ENCODE measurements around the gene FCRL4. TPM values are rescaled to one million over a fixed set of nuclear protein-coding genes. Genes with fewer than 3 reads are reported as not detected.

The FCRL4 gene
- not detected for total RNA-seq

- CTCF ChIA-PET, result interaction anchor here (1.1 kb wide), 1 partner anchor 17 kb away, joined by 4 read pairs; no protein-coding TSS in a partner anchor
- POLR2A ChIA-PET, result no interaction called here
- H3K4me1 Mint-ChIP-seq (ENCODE audit: low read depth), result peaks cover 18% of the 10 kb centered on the region
- ATAC-seq (no peak), DNase-seq (no peak)
- no peak within 1 kb of the TSS for H3K27ac Mint-ChIP-seq
- peaks cover 18% of the 10 kb centered on the region for H3K27me3 Mint-ChIP-seq (ENCODE audit: low read depth)
- H3K36me3 Mint-ChIP-seq (ENCODE audit: low read depth), result no peaks in the 10 kb centered on the region
- H3K4me3 Mint-ChIP-seq, result no peak within 1 kb of the TSS
- H3K9me3 Mint-ChIP-seq (ENCODE audit: insufficient read depth), result no peaks in the 10 kb centered on the region
These were observed at the start of gene FCRL4 for GRCh38 chr1:157597959-157598667. Gene FCRL4, minus strand, starts transcription at chr1:157598085. Its CDS starts 141 bp downstream, at chr1:157597944.

- no peak overlapping the region for H3K27ac Mint-ChIP-seq
- no peaks in the 10 kb centered on the region for H3K4me1 Mint-ChIP-seq (ENCODE audit: low read depth)
- no peak for ATAC-seq
- H3K36me3 Mint-ChIP-seq (ENCODE audit: low read depth), result no peaks in the 10 kb centered on the region
- ChIA-PET POLR2A (no interaction called here), CTCF (no interaction called here)
- H3K9me3 Mint-ChIP-seq (ENCODE audit: insufficient read depth), result no peaks in the 10 kb centered on the region
- no peak for DNase-seq
- H3K4me3 Mint-ChIP-seq, result no peak overlapping the region
- peaks cover 7% of the 10 kb centered on the region for H3K27me3 Mint-ChIP-seq (ENCODE audit: low read depth)
These were observed 48.3 kb upstream of the FCRL4 start for GRCh38 chr1:157646144-157646543.

GRCh38 chr1:157641177-157641576 is 43.3 kb upstream of the FCRL4 start:
- DNase-seq (no peak), ATAC-seq (no peak)
- Mint-ChIP-seq H3K4me3 (no peak overlapping the region), H3K27me3 (ENCODE audit: low read depth) (peaks cover 6% of the 10 kb centered on the region), H3K36me3 (ENCODE audit: low read depth) (no peaks in the 10 kb centered on the region), H3K27ac (no peak overlapping the region), H3K9me3 (ENCODE audit: insufficient read depth) (no peaks in the 10 kb centered on the region), H3K4me1 (ENCODE audit: low read depth) (no peaks in the 10 kb centered on the region)
- POLR2A ChIA-PET, result no interaction called here
- CTCF ChIA-PET, result no interaction called here

DNA sequence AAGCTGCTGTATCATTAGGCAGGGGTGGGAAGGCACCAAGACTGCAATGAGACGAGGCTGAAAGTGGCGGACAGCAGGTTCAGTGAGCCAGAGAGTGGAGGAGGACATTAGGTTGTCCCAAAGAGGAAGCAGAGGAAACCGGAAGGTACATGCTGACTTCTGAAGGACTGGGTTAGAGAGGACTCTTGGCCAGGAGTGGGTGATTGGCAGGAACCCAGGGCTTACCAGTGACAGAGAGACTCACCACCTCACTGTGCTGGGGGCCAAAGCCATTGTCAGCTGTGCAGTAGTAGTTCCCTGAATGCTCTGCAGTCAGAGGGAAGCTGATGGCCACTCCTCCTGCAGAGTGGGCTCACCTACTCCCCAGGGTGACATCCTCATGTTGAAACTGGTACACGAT is 41.9 kb upstream of the FCRL4 start:
- POLR2A ChIA-PET, result no interaction called here
- Mint-ChIP-seq H3K27ac (no peak overlapping the region), H3K36me3 (ENCODE audit: low read depth) (no peaks in the 10 kb centered on the region), H3K27me3 (ENCODE audit: low read depth) (peaks cover 3% of the 10 kb centered on the region), H3K4me1 (ENCODE audit: low read depth) (no peaks in the 10 kb centered on the region), H3K4me3 (no peak overlapping the region), H3K9me3 (ENCODE audit: insufficient read depth) (no peaks in the 10 kb centered on the region)
- ATAC-seq (no peak), DNase-seq (no peak)
- CTCF ChIA-PET, result no interaction called here

DNA sequence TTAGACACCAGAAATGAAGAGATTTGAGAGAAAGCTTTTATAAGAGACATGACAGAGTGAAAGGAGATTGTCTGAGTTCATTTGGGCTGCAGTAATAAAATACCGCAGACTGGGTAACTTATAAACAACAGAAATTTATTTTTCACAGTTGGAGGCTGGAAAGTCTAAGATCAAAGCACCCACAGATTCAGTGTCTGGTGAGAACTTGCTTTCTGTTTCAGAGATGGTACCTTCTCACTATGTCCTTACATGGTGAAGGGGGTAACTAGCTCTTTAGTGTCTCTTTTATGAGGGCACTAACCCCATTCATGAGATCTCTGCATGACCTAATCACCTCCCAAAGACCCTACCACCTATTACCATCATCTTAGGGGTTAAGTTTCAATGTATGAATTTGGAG is 30.9 kb upstream of the FCRL4 start:
- peak; percentile 57 for ATAC-seq
- peaks cover 6% of the 10 kb centered on the region for H3K27me3 Mint-ChIP-seq (ENCODE audit: low read depth)
- no peak overlapping the region for H3K4me3 Mint-ChIP-seq
- no peak for DNase-seq
- ChIA-PET CTCF (no interaction called here), POLR2A (no interaction called here)
- no peak overlapping the region for H3K27ac Mint-ChIP-seq
- H3K9me3 Mint-ChIP-seq (ENCODE audit: insufficient read depth), result no peaks in the 10 kb centered on the region
- no peaks in the 10 kb centered on the region for H3K36me3 Mint-ChIP-seq (ENCODE audit: low read depth)
- H3K4me1 Mint-ChIP-seq (ENCODE audit: low read depth), result peaks cover 2% of the 10 kb centered on the region

GRCh38 chr1:157626099-157626498 is 28.2 kb upstream of the FCRL4 start:
- DNase-seq, result peak; percentile 29

DNA sequence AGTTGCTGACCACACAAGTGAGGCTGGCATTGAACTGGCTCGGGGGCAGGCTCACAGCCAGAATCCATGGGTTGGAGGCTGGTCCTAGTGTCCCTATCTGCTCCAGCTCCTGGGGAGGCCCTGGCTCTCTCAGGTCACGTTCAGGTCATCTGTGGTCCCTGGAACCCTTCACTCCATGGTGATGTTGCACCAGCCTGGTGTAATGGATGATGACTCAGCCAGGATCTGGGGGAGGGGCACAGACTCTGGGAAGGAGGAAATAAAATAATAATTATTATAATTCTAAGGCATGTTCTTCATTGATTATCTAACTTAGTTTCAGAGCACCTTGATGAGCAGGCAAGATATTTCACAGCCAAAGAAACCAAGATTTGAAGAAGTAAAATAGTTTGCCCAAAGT is 26.6 kb upstream of the FCRL4 start:
- CTCF ChIA-PET, result interaction anchor here (1.2 kb wide), 1 partner anchor 44 kb away, joined by 4 read pairs; no protein-coding TSS in a partner anchor

More at GRCh38 chr1:157626099-157626498, 28.2 kb upstream of the FCRL4 start:
- no peaks in the 10 kb centered on the region for H3K9me3 Mint-ChIP-seq (ENCODE audit: insufficient read depth)
- ChIA-PET CTCF (no interaction called here), POLR2A (no interaction called here)
- H3K27ac Mint-ChIP-seq, result no peak overlapping the region
- ATAC-seq, result no peak
- H3K36me3 Mint-ChIP-seq (ENCODE audit: low read depth), result no peaks in the 10 kb centered on the region
- H3K4me1 Mint-ChIP-seq (ENCODE audit: low read depth), result peaks cover 2% of the 10 kb centered on the region
- H3K27me3 Mint-ChIP-seq (ENCODE audit: low read depth), result peaks cover 14% of the 10 kb centered on the region
- no peak overlapping the region for H3K4me3 Mint-ChIP-seq

DNA sequence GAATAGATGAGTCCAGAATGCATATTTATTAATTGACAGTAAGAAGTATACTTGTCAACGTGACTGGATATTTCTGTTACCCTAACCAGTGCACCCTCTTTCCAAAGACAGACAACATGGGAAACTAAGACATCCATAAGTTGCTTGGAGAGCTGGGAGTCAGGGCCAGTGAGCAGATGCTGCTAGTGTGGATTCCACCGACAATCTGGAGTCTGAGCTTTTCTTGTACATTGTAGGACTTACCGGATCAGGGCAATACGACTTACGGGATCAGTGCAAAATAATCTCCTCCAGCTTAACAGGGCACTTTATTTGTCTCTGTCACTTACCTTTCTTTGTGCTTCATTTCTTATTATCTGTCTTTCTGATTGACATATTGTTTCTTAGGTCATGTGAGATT is 24.6 kb upstream of the FCRL4 start:
- POLR2A ChIA-PET, result no interaction called here
- Mint-ChIP-seq H3K36me3 (ENCODE audit: low read depth) (no peaks in the 10 kb centered on the region), H3K4me1 (ENCODE audit: low read depth) (no peaks in the 10 kb centered on the region), H3K27me3 (ENCODE audit: low read depth) (peaks cover 15% of the 10 kb centered on the region), H3K9me3 (ENCODE audit: insufficient read depth) (no peaks in the 10 kb centered on the region), H3K4me3 (no peak overlapping the region), H3K27ac (no peak overlapping the region)
- CTCF ChIA-PET, result no interaction called here
- DNase-seq (no peak), ATAC-seq (no peak)

More for the DNA sequence above, 26.6 kb upstream of the FCRL4 start:
- DNase-seq (no peak), ATAC-seq (no peak)
- no peak overlapping the region for H3K4me3 Mint-ChIP-seq
- H3K36me3 Mint-ChIP-seq (ENCODE audit: low read depth), result no peaks in the 10 kb centered on the region
- H3K9me3 Mint-ChIP-seq (ENCODE audit: insufficient read depth), result no peaks in the 10 kb centered on the region
- no peak overlapping the region for H3K27ac Mint-ChIP-seq
- POLR2A ChIA-PET, result no interaction called here
- peaks cover 2% of the 10 kb centered on the region for H3K4me1 Mint-ChIP-seq (ENCODE audit: low read depth)
- H3K27me3 Mint-ChIP-seq (ENCODE audit: low read depth), result peaks cover 10% of the 10 kb centered on the region

GRCh38 chr1:157618190-157618589 is 20.3 kb upstream of the FCRL4 start:
- POLR2A ChIA-PET, result no interaction called here
- Mint-ChIP-seq H3K36me3 (ENCODE audit: low read depth) (no peaks in the 10 kb centered on the region), H3K4me1 (ENCODE audit: low read depth) (no peaks in the 10 kb centered on the region), H3K4me3 (no peak overlapping the region), H3K27ac (no peak overlapping the region), H3K27me3 (ENCODE audit: low read depth) (peaks cover 15% of the 10 kb centered on the region), H3K9me3 (ENCODE audit: insufficient read depth) (no peaks in the 10 kb centered on the region)
- CTCF ChIA-PET, result no interaction called here
- ATAC-seq (no peak), DNase-seq (no peak)

- CTCF ChIA-PET, result interaction anchor here (1.3 kb wide), 1 partner anchor 20 kb away, joined by 4 read pairs; no protein-coding TSS in a partner anchor
- DNase-seq (no peak), ATAC-seq (no peak)
- Mint-ChIP-seq H3K27ac (no peak overlapping the region), H3K4me3 (no peak overlapping the region), H3K27me3 (ENCODE audit: low read depth) (peaks cover 18% of the 10 kb centered on the region), H3K4me1 (ENCODE audit: low read depth) (peaks cover 17% of the 10 kb centered on the region), H3K9me3 (ENCODE audit: insufficient read depth) (no peaks in the 10 kb centered on the region), H3K36me3 (ENCODE audit: low read depth) (no peaks in the 10 kb centered on the region)
- POLR2A ChIA-PET, result no interaction called here
These were observed 2.4 kb upstream of the FCRL4 start for GRCh38 chr1:157600236-157600635.

- Mint-ChIP-seq H3K36me3 (ENCODE audit: low read depth) (no peaks in the 10 kb centered on the region), H3K27ac (no peak overlapping the region), H3K9me3 (ENCODE audit: insufficient read depth) (no peaks in the 10 kb centered on the region), H3K4me1 (ENCODE audit: low read depth) (peaks cover 18% of the 10 kb centered on the region), H3K4me3 (no peak overlapping the region), H3K27me3 (ENCODE audit: low read depth) (peaks cover 15% of the 10 kb centered on the region)
- CTCF ChIA-PET, result no interaction called here
- ATAC-seq (no peak), DNase-seq (no peak)
- POLR2A ChIA-PET, result no interaction called here
These were observed 1.5 kb downstream of the FCRL4 start for GRCh38 chr1:157596384-157596783.

- CTCF ChIA-PET, result interaction anchor here (1.6 kb wide), 1 partner anchor 15 kb away, joined by 10 read pairs; no protein-coding TSS in a partner anchor
- no peaks in the 10 kb centered on the region for H3K9me3 Mint-ChIP-seq (ENCODE audit: insufficient read depth)
- H3K4me1 Mint-ChIP-seq (ENCODE audit: low read depth), result peaks cover 18% of the 10 kb centered on the region
- DNase-seq (peak; percentile 22), ATAC-seq (no peak)
- H3K27me3 Mint-ChIP-seq (ENCODE audit: low read depth), result peaks cover 10% of the 10 kb centered on the region
- no peaks in the 10 kb centered on the region for H3K36me3 Mint-ChIP-seq (ENCODE audit: low read depth)
- H3K27ac Mint-ChIP-seq, result no peak overlapping the region
- no peak overlapping the region for H3K4me3 Mint-ChIP-seq
- POLR2A ChIA-PET, result interaction anchor here (0.6 kb wide), 1 partner anchor 18 kb away, joined by 3 read pairs; no protein-coding TSS in a partner anchor
These were observed 2.5 kb downstream of the FCRL4 start for GRCh38 chr1:157595356-157595755.

GRCh38 chr1:157585984-157586383 is 11.9 kb downstream of the FCRL4 start:
- H3K4me1 Mint-ChIP-seq (ENCODE audit: low read depth), result no peaks in the 10 kb centered on the region

More at GRCh38 chr1:157585984-157586383, 11.9 kb downstream of the FCRL4 start:
- Mint-ChIP-seq H3K27me3 (ENCODE audit: low read depth) (peaks cover 11% of the 10 kb centered on the region), H3K27ac (no peak overlapping the region), H3K9me3 (ENCODE audit: insufficient read depth) (no peaks in the 10 kb centered on the region), H3K36me3 (ENCODE audit: low read depth) (no peaks in the 10 kb centered on the region), H3K4me3 (no peak overlapping the region)
- no peak for DNase-seq
- ChIA-PET CTCF (interaction anchor here (1.6 kb wide), 1 partner anchor 80 kb away, joined by 3 read pairs; no protein-coding TSS in a partner anchor), POLR2A (no interaction called here)
- no peak for ATAC-seq
